Vagina (tissue), 2 donors: ENCODE results near the gene HSD3B1. TPM values are rescaled to one million over a fixed set of nuclear protein-coding genes. Genes with fewer than 3 reads are reported as not detected.
A peak's percentile ranks its signal among the peaks of the same experiment; 100 is the strongest.
"Not testable (repeated sequence)": the region's sequence is repeated elsewhere in the genome, so short reads cannot be mapped to it uniquely, and the experiment has no call there.

Source experiments
- DNase-seq, 2 donors: peaks; one replicate each; pipeline ENCODE4 v3.0.0-alpha.2; 2017; ENCODE audit errors: extremely low spot score in 2 of 2
- H3K27ac ChIP-seq: fragments of 200-600 bp; sonication (generic); one replicate; pipeline ENCODE4 v1.5.1; 2019
- H3K27me3 ChIP-seq: fragments of 200-600 bp; sonication (generic); one replicate; pipeline ENCODE4 v1.5.1; 2019
- H3K36me3 ChIP-seq, 2 donors: fragments of 200-600 bp; sonication (generic); one replicate each; pipeline ENCODE4 v1.5.1; 2017 to 2019
- H3K4me1 ChIP-seq: fragments of 200-600 bp; sonication (generic); one replicate; pipeline ENCODE4 v1.5.1; 2019
- H3K4me3 ChIP-seq, 2 donors: fragments of 200-600 bp; sonication (generic); 1 replicate in 1 of 2; 2 replicates in 1 of 2; pipeline ENCODE4 v1.5.1; 2016 to 2019
- H3K9me3 ChIP-seq: fragments of 200-600 bp; sonication (generic); one replicate; pipeline ENCODE4 v1.5.1; 2019
- CTCF ChIP-seq, 3 experiments: fragments of 450-650 bp in 2 of 3; fragments of 200-600 bp in 1 of 3; sonication (generic) in 1 of 3; IDR thresholded peaks; one replicate each; pipeline ENCODE4 v1.5.1; 2017 to 2019; ENCODE audit warnings: antibody characterized with exemption in 3 of 3, mild to moderate bottlenecking in 2 of 3, moderate library complexity in 2 of 3
- POLR2A ChIP-seq, 2 donors: fragments of 450-650 bp; IDR thresholded peaks; one replicate each; pipeline ENCODE4 v1.6.1; 2017; ENCODE audit warnings: antibody characterized with exemption in 2 of 2, mild to moderate bottlenecking in 2 of 2, moderate library complexity in 2 of 2
- POLR2AphosphoS5 ChIP-seq, 2 donors: sonication (generic); formaldehyde crosslinking; IDR thresholded peaks; one replicate each; pipeline ENCODE4 v1.9.0; 2017; ENCODE audit warnings: antibody characterized with exemption in 2 of 2, mild to moderate bottlenecking in 2 of 2, low read depth in 1 of 2; ENCODE audit not compliant: insufficient read depth in 1 of 2
- intact Hi-C: fragments of 100-400 bp; cut with DNase I; formaldehyde crosslinking; loops from one replicate; pipeline ENCODE4 v1.15.1; 2023
- total RNA-seq: library from RNA; depleted of rRNA; stranded (reverse); fragments of >200 nt; gene quantifications from one replicate; pipeline ENCODE4 v1.2.3, GENCODE V29; 2016

HSD3B1 gene
- total RNA-seq, 1 donor from 2014 or later, result not detected

- H3K27ac ChIP-seq, result no peak overlapping the region
- H3K4me3 ChIP-seq, result no peak overlapping the region
- intact Hi-C loops, result no loop called here
- H3K9me3 ChIP-seq, result no peaks in the 10 kb centered on the region
- H3K27me3 ChIP-seq, result no peaks in the 10 kb centered on the region
- no peak for TF ChIP-seq POLR2AphosphoS5 (IDR thresholded peaks at IDR 0.05; ENCODE audit: insufficient read depth in 1 of 2, low read depth in 1 of 2)
- no peak for TF ChIP-seq POLR2A (IDR thresholded peaks at IDR 0.05)
- no peak for TF ChIP-seq CTCF (IDR thresholded peaks at IDR 0.05)
- peak in 1 of 2 donors; percentile 65 for DNase-seq
- H3K4me1 ChIP-seq, result no peaks in the 10 kb centered on the region
- no peaks in the 10 kb centered on the region for H3K36me3 ChIP-seq
Measured at GRCh38 chr1:119547805-119548204, 40.8 kb downstream of the HSD3B1 start.

GRCh38 chr1:119549719-119550132 lies 42.7 kb downstream of the HSD3B1 start:
- no peaks in the 10 kb centered on the region for H3K27me3 ChIP-seq
- DNase-seq, result peak in 1 of 2 donors; percentile 79
- no peaks in the 10 kb centered on the region for H3K9me3 ChIP-seq
- H3K36me3 ChIP-seq, result no peaks in the 10 kb centered on the region
- H3K4me1 ChIP-seq, result no peaks in the 10 kb centered on the region
- no peak overlapping the region for H3K27ac ChIP-seq
- intact Hi-C loops, result loop anchor here (10.0 kb wide), 1 partner anchor 1505 kb away; no protein-coding TSS in a partner anchor
- no peak overlapping the region for H3K4me3 ChIP-seq
- no peak for TF ChIP-seq POLR2A (IDR thresholded peaks at IDR 0.05)
- no peak for TF ChIP-seq POLR2AphosphoS5 (IDR thresholded peaks at IDR 0.05; ENCODE audit: insufficient read depth in 1 of 2, low read depth in 1 of 2)
- TF ChIP-seq CTCF (IDR thresholded peaks at IDR 0.05), result no peak

DNA sequence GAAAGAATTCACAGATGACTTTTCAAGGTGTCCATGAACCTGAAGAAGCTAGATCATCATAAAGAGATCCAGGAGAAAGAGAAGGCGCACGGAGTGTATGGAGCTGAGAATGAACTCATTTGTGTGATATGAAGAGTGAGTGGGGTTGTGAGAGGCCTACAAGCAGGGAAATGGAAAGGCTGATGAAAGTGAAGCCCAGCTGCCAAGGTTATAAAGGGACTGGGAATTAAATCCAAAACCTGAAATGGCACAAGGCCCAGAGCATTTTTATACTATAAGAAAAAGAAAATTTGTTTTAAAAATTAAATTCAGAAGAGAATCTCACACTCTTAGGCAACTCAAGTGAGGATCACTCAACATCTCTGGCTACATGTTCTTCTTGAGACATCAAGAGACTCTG lies 43.4 kb downstream of the HSD3B1 start:
- H3K9me3 ChIP-seq, result no peaks in the 10 kb centered on the region
- H3K27me3 ChIP-seq, result no peaks in the 10 kb centered on the region
- H3K4me1 ChIP-seq, result no peaks in the 10 kb centered on the region
- DNase-seq, result peak in 1 of 2 donors; percentile 40
- intact Hi-C loops, result loop anchor here (10.0 kb wide), 1 partner anchor 1506 kb away; no protein-coding TSS in a partner anchor
- H3K27ac ChIP-seq, result no peak overlapping the region
- no peak overlapping the region for H3K4me3 ChIP-seq
- no peaks in the 10 kb centered on the region for H3K36me3 ChIP-seq
- no peak for TF ChIP-seq CTCF (IDR thresholded peaks at IDR 0.05)
- TF ChIP-seq POLR2AphosphoS5 (IDR thresholded peaks at IDR 0.05; ENCODE audit: insufficient read depth in 1 of 2, low read depth in 1 of 2), result no peak
- TF ChIP-seq POLR2A (IDR thresholded peaks at IDR 0.05), result no peak

GRCh38 chr1:119551218-119551617 lies 44.2 kb downstream of the HSD3B1 start:
- intact Hi-C loops, result loop anchor here (10.0 kb wide), 1 partner anchor 1506 kb away; no protein-coding TSS in a partner anchor
- no peak overlapping the region for H3K27ac ChIP-seq
- DNase-seq, result peak in 1 of 2 donors; percentile 54
- H3K27me3 ChIP-seq, result no peaks in the 10 kb centered on the region
- H3K4me3 ChIP-seq, result no peak overlapping the region
- H3K4me1 ChIP-seq, result no peaks in the 10 kb centered on the region
- H3K36me3 ChIP-seq, result no peaks in the 10 kb centered on the region
- no peak for TF ChIP-seq POLR2A (IDR thresholded peaks at IDR 0.05)
- TF ChIP-seq CTCF (IDR thresholded peaks at IDR 0.05), result no peak
- TF ChIP-seq POLR2AphosphoS5 (IDR thresholded peaks at IDR 0.05; ENCODE audit: insufficient read depth in 1 of 2, low read depth in 1 of 2), result no peak
- H3K9me3 ChIP-seq, result no peaks in the 10 kb centered on the region

GRCh38 chr1:119552656-119553055 lies 45.6 kb downstream of the HSD3B1 start:
- intact Hi-C loops, result loop anchor here (10.0 kb wide), 1 partner anchor 1508 kb away; no protein-coding TSS in a partner anchor
- H3K4me3 ChIP-seq, result not testable (repeated sequence)

GRCh38 chr1:119553302-119554071 lies 46.5 kb downstream of the HSD3B1 start:
- not testable (repeated sequence) for H3K4me3 ChIP-seq, H3K27ac ChIP-seq, H3K4me1 ChIP-seq, H3K36me3 ChIP-seq, H3K27me3 ChIP-seq, H3K9me3 ChIP-seq
- peak in 1 of 2 donors; percentile 65 for DNase-seq
- intact Hi-C loops, result loop anchor here (10.0 kb wide), 1 partner anchor 1509 kb away; no protein-coding TSS in a partner anchor

More at GRCh38 chr1:119552656-119553055, 45.6 kb downstream of the HSD3B1 start:
- not testable (repeated sequence) for H3K36me3 ChIP-seq, H3K9me3 ChIP-seq, H3K27me3 ChIP-seq, H3K27ac ChIP-seq, H3K4me1 ChIP-seq, DNase-seq
